ENCODE data around the gene LPP. TPM values are rescaled to one million over a fixed set of nuclear protein-coding genes. Genes with fewer than 3 reads are reported as not detected.

The LPP gene
- total RNA-seq, 1 experiment from 2014 or later, result 54.0 TPM

DNA sequence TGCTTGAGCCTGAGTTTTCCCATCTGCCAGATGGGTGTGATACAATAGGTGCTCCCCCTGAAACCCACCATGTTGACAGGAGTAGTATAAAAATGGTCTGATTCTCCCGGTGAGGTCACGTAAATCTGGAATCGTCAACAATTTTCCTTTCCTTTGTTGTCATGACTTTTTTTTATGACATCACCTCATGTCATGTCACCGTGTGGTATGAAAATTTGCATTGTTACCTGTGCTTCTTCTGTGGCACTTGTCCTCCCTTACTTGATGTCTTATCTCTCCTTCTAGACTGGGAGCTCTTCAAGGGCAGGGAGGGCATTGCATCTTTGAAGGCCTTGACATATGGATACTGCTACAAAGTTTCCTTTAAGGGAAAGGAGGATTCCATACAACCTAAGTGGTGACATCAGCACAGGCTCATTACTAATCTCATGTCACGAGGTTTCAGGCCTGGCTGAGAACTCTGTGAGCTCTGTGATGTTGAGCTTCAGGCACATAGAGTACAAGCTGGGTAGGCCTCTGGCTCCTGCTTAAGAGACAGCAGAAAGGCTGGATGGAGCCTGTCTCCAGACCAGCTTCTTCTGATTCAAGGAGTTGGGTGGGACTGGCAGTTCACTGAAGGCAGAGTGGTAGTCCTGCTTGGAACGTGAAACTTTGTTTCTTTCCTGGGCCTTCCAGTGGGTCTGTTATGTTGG is 66.3 kb downstream of the LPP start:
- TF ChIP-seq FOSL1 (IDR thresholded peaks at IDR 0.05; ENCODE audit: low read depth) (no peak), YY1 (IDR thresholded peaks at IDR 0.05; ENCODE audit: extremely low read depth, insufficient replicate concordance, low read depth, low read length) (no peak), EZH2phosphoT487 (IDR thresholded peaks at IDR 0.05; ENCODE audit: borderline replicate concordance) (no peak), MAX (IDR thresholded peaks at IDR 0.05) (no peak), JUND (IDR thresholded peaks at IDR 0.05) (no peak), SRF (IDR thresholded peaks at IDR 0.05; ENCODE audit: low read depth) (no peak), ELF1 (IDR thresholded peaks at IDR 0.05; ENCODE audit: borderline replicate concordance, low read depth) (no peak)
- TF ChIP-seq, protein P1, sequence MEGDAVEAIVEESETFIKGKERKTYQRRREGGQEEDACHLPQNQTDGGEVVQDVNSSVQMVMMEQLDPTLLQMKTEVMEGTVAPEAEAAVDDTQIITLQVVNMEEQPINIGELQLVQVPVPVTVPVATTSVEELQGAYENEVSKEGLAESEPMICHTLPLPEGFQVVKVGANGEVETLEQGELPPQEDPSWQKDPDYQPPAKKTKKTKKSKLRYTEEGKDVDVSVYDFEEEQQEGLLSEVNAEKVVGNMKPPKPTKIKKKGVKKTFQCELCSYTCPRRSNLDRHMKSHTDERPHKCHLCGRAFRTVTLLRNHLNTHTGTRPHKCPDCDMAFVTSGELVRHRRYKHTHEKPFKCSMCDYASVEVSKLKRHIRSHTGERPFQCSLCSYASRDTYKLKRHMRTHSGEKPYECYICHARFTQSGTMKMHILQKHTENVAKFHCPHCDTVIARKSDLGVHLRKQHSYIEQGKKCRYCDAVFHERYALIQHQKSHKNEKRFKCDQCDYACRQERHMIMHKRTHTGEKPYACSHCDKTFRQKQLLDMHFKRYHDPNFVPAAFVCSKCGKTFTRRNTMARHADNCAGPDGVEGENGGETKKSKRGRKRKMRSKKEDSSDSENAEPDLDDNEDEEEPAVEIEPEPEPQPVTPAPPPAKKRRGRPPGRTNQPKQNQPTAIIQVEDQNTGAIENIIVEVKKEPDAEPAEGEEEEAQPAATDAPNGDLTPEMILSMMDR (IDR thresholded peaks at IDR 0.05 in 2 of 3, conservative IDR thresholded peaks at IDR 0.05 in 1 of 3; ENCODE audit: borderline replicate concordance in 1 of 3, insufficient read depth in 1 of 3, low read depth in 2 of 3, low read length in 2 of 3), result no peak
- TF ChIP-seq, protein P2, sequence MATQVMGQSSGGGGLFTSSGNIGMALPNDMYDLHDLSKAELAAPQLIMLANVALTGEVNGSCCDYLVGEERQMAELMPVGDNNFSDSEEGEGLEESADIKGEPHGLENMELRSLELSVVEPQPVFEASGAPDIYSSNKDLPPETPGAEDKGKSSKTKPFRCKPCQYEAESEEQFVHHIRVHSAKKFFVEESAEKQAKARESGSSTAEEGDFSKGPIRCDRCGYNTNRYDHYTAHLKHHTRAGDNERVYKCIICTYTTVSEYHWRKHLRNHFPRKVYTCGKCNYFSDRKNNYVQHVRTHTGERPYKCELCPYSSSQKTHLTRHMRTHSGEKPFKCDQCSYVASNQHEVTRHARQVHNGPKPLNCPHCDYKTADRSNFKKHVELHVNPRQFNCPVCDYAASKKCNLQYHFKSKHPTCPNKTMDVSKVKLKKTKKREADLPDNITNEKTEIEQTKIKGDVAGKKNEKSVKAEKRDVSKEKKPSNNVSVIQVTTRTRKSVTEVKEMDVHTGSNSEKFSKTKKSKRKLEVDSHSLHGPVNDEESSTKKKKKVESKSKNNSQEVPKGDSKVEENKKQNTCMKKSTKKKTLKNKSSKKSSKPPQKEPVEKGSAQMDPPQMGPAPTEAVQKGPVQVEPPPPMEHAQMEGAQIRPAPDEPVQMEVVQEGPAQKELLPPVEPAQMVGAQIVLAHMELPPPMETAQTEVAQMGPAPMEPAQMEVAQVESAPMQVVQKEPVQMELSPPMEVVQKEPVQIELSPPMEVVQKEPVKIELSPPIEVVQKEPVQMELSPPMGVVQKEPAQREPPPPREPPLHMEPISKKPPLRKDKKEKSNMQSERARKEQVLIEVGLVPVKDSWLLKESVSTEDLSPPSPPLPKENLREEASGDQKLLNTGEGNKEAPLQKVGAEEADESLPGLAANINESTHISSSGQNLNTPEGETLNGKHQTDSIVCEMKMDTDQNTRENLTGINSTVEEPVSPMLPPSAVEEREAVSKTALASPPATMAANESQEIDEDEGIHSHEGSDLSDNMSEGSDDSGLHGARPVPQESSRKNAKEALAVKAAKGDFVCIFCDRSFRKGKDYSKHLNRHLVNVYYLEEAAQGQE (IDR thresholded peaks at IDR 0.05; ENCODE audit: low read depth), result no peak
- no peaks in the 10 kb centered on the region for H3K9me2 ChIP-seq (ENCODE audit: insufficient read depth)
- no peak overlapping the region for H2AFZ ChIP-seq (ENCODE audit: low read depth, low read length, poor library complexity, severe bottlenecking)
- no peak for DNase-seq (ENCODE audit: low read depth, low spot score)
- H3K27me3 ChIP-seq (ENCODE audit: insufficient read depth, low read length), result no peaks in the 10 kb centered on the region
- no peak overlapping the region for H3K4me3 ChIP-seq (replicated peaks in 1 of 2; ENCODE audit: low read depth in 1 of 2, low read length in 2 of 2)
- intact Hi-C loops (cut with micrococcal nuclease), result no loop called here
- peaks cover 4% of the 10 kb centered on the region; the same call in 1 of the 2 replicates for H3K79me2 ChIP-seq (ENCODE audit: insufficient read depth, low read length)
- no peak overlapping the region for H3K9ac ChIP-seq (ENCODE audit: low read length)
- CTCF ChIA-PET, result no interaction called here
- POLR2A ChIA-PET, result no interaction called here
- H4K20me1 ChIP-seq (ENCODE audit: insufficient read depth), result no peaks in the 10 kb centered on the region
- RAD21 ChIA-PET (ENCODE audit: low non-redundant PET in 1 of 2, low total read pairs in 2 of 2, uncharacterized antibody in 2 of 2, unreplicated experiment in 2 of 2), result no interaction called here
- no TSS peak for BruUV-seq (replicated peaks)
- no peaks in the 10 kb centered on the region for H3K9me3 ChIP-seq (ENCODE audit: control insufficient read depth in 1 of 2, insufficient read depth in 1 of 2, low read depth in 1 of 2, low read length in 2 of 2)
- no peak overlapping the region for H3K27ac ChIP-seq (ENCODE audit: low read depth, low read length)
- no peak for ATAC-seq
- no peaks in the 10 kb centered on the region for H3K36me3 ChIP-seq (ENCODE audit: control insufficient read depth in 1 of 2, insufficient read depth in 2 of 2, low read length in 2 of 2)
- H3K4me2 ChIP-seq (ENCODE audit: low read length), result no peak overlapping the region
- no peaks in the 10 kb centered on the region for H3K4me1 ChIP-seq (ENCODE audit: control insufficient read depth in 1 of 2, insufficient read depth in 2 of 2, low read length in 2 of 2)
